ENCODE results near the gene TMPRSS13.
"Not testable (repeated sequence)": the region's sequence is repeated elsewhere in the genome, so short reads cannot be mapped to it uniquely, and the experiment has no call there.

Gene TMPRSS13

DNA sequence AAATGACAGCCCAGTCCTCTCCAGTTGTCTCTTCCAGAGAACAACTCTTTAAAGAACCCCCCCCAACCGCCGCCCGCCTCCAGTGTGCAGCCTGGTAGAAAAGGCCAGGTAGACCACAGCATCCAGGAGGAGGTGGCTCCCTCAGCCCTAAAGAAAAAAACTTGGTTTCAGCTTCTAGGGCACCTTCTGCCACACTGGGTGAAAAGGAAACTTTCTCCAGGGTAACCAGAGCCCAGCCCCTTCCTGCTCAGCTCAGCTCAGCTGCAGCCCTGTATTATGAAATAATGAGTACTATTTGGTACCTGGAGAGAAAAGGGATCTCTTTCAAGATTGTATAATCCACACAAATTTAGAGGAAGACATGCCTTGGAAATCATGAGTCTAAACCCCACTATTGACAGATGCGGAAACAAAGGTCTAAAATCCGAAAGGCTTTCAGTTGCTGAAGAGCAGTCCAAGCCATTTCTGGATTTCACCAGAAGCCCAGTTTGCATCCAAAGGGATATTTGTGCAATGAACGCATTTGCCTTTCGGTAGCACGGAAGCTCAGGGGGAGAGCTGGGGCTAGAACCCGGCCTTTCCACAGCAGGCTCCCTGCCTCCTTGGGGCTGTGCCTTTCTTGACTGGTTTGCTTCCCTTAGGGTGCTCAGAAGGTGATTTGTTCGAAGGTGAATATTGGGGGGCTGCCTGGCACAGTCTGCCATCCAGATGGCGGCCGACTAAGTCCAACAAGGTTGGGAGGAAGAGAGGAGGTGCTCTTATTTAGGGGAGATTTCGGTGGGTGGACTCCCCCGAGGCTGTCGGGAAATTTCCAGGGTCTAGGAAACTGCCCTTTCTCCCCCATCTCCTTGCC is 56.0 kb downstream of the TMPRSS13 start:
- no peaks in the 10 kb centered on the region for H3K9me3 Mint-ChIP-seq
- no peaks in the 10 kb centered on the region for H3K36me3 Mint-ChIP-seq (ENCODE audit: low read depth)
- H3K27ac Mint-ChIP-seq: no peak overlapping the region
- H3K4me3 Mint-ChIP-seq: no peak overlapping the region
- H3K27me3 Mint-ChIP-seq: peaks cover 51% of the 10 kb centered on the region
- peaks cover 43% of the 10 kb centered on the region for H3K4me1 Mint-ChIP-seq (ENCODE audit: low read depth)

DNA sequence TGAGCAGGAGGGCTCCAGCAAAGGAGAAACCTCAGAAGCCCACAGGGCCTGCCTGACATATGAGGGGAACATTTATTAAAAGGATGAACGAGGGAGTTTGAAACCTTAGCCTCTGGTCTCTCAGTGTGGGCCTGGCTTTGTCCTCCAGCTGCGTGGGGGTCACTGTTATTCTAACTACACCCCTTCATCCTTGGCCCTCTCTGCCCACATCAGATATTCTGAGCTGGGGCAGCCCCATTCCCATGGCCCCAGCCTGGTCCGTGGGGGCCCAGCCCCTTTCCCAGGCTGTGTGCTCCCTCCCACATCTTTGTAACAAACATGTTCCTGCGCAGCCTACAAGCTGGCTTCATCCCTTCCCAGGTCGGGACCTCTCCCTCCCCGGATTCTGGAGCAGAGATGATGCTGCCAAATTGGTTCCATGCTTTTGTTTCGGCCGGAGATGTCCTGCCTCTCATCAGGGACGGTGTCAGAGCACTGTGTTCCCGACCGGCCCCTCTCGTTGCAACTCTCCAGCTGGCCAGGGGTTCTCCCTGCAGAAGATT is 56.7 kb downstream of the TMPRSS13 start:
- H3K9me3 Mint-ChIP-seq: no peaks in the 10 kb centered on the region
- no peak overlapping the region for H3K27ac Mint-ChIP-seq
- peaks cover 47% of the 10 kb centered on the region for H3K4me1 Mint-ChIP-seq (ENCODE audit: low read depth)
- no peak overlapping the region for H3K4me3 Mint-ChIP-seq
- no peaks in the 10 kb centered on the region for H3K36me3 Mint-ChIP-seq (ENCODE audit: low read depth)
- peaks cover 45% of the 10 kb centered on the region for H3K27me3 Mint-ChIP-seq

DNA sequence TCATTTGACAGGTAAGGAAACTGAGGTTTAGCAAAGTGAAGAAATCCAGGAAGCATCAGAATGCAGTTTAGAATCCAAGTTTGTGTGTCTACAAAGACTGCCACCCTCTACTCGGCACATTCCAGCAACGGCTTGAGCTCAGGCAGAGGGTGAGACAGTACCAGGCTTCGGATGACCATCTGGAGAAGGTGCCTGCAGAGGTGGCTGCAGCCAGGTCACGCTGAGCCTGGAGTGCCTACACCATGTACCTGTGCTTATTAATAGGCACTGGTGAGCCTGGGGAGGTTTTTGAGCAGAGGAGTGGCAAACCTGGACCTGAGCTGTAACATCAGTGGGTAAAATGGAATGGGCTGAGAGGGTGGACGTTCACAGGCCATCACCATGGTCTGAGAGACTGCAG is 57.4 kb downstream of the TMPRSS13 start:
- Mint-ChIP-seq H3K9me3 (no peaks in the 10 kb centered on the region), H3K27me3 (peaks cover 38% of the 10 kb centered on the region), H3K27ac (peak overlapping the region; percentile 36), H3K4me3 (no peak overlapping the region), H3K36me3 (ENCODE audit: low read depth) (no peaks in the 10 kb centered on the region), H3K4me1 (ENCODE audit: low read depth) (peaks cover 41% of the 10 kb centered on the region)

GRCh38 chr11:117871160-117871559 is 58.0 kb downstream of the TMPRSS13 start:
- Mint-ChIP-seq H3K4me1 (ENCODE audit: low read depth) (peaks cover 37% of the 10 kb centered on the region), H3K36me3 (ENCODE audit: low read depth) (no peaks in the 10 kb centered on the region), H3K27me3 (peaks cover 35% of the 10 kb centered on the region), H3K4me3 (no peak overlapping the region), H3K9me3 (no peaks in the 10 kb centered on the region), H3K27ac (no peak overlapping the region)

DNA sequence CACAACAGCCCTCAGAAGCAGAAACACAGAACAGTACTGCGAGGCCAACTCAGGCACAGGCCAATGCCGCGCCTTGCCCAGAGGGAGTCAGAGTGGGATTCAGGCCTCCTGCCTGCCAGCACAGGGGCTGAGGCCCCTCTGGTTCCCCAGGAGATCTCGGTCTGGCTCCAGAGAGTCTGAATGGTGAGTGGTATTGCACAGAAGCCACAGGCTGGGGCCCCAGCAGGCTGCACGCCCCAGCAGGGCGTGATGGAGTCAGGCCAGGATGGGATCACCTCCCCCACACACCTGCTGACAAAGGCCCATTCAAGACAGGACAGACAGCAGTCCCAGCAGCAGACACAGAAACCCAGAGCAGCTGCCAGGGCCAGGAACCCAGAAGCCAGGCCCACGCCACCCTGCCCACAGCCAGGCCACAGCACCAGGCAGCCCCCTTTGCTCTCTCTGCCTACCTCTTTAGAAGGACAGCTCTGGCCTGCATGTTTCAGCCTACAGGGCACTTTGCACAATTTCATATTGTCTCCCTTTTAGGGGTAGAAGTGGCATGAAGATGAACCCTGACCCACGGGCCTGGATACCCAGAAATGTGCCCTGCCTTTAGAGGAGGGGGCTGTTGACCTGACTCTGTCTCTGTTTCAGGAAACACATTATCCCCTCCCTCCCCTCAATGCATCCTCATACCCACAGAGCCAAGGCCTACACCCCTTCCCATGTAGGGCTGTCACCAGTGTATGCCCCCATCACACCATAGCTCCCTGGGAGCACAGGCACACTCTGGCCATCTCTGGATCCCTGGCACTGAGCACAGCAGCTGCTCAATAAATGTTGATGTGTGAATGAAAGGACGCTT is 58.9 kb downstream of the TMPRSS13 start:
- no peak overlapping the region for H3K27ac Mint-ChIP-seq
- H3K4me3 Mint-ChIP-seq: no peak overlapping the region
- no peaks in the 10 kb centered on the region for H3K36me3 Mint-ChIP-seq (ENCODE audit: low read depth)
- peaks cover 29% of the 10 kb centered on the region for H3K4me1 Mint-ChIP-seq (ENCODE audit: low read depth)
- H3K27me3 Mint-ChIP-seq: peaks cover 27% of the 10 kb centered on the region
- no peaks in the 10 kb centered on the region for H3K9me3 Mint-ChIP-seq

DNA sequence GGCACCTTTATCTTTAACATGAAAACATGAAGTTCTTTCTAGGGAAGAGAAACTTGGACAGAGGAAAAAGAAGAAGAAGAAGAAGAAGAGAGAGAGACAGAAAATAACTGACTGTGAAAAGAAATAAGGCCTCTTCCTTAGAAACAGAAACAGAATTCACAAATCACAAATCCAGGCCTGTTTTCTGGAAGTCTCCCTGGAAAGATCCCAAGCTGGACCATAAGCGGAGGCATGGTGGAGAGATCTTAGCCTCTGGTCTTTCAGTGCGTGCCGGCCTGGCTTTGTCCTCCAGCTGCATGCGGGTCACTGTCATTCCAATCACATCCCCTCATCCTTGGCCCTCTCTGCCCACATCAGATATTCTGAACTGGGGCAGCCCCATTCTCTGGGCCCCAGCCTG is 59.6 kb downstream of the TMPRSS13 start:
- H3K9me3 Mint-ChIP-seq: no peaks in the 10 kb centered on the region
- no peak overlapping the region for H3K4me3 Mint-ChIP-seq
- no peaks in the 10 kb centered on the region for H3K36me3 Mint-ChIP-seq (ENCODE audit: low read depth)
- H3K4me1 Mint-ChIP-seq (ENCODE audit: low read depth): peaks cover 23% of the 10 kb centered on the region
- no peak overlapping the region for H3K27ac Mint-ChIP-seq
- H3K27me3 Mint-ChIP-seq: peaks cover 21% of the 10 kb centered on the region

DNA sequence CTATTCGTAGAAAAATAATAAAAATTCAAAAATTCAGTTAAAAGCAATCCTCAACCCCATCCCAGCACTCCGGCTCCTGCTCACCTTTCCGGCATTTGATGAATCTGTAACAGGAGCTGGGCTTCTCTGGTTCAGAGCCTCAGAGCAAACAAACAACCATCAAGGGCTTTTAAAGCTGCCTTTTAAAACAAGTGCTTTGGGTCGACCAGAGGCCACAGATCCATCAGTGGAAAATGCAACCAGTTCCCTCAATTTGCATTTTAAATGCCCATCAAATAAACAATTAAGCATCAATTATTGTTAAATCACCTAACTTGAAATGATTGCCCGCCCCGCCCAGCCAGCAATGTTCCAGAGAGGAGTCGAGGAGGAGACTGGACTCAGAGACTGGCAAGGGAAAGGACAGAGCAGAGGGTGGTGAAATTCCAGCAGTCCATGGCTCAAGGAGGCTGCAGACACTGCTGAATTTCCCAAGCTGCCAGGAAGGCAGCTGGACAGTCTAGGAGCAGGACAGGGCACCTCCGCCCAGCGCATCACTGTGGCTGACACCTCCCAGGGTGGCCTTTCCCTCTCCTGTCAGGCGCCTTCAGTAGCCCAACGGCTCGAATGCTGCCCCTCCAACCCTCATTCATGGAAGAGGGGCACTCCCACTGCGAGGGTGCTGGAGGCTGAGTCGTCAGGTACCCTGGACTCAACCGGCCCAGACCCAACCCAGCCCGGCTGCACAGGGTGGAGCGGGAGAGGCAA is 60.2 kb downstream of the TMPRSS13 start:
- H3K36me3 Mint-ChIP-seq (ENCODE audit: low read depth): no peaks in the 10 kb centered on the region
- peaks cover 16% of the 10 kb centered on the region for H3K27me3 Mint-ChIP-seq
- H3K4me3 Mint-ChIP-seq: no peak overlapping the region
- H3K9me3 Mint-ChIP-seq: no peaks in the 10 kb centered on the region
- no peak overlapping the region for H3K27ac Mint-ChIP-seq
- peaks cover 18% of the 10 kb centered on the region for H3K4me1 Mint-ChIP-seq (ENCODE audit: low read depth)

DNA sequence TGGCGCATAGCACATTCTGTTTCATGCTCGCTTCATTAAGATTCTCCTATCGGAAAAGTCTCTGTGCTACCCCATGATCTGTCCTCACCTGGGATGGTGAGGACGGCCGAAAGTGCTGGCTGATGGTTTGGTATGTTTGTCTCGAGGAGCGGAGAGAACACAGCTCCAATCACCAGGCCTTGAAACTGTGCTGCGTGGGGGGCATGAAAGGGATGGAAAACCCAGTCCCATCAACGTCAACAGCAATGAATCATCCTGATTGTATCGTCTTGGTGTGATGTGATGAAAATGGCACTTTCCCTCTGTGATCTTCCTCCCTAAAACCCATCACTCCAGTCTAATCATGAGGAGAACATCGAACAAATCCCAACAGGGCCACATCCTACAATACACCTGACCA is 61.1 kb downstream of the TMPRSS13 start:
- Mint-ChIP-seq H3K4me3 (no peak overlapping the region), H3K27ac (no peak overlapping the region), H3K9me3 (no peaks in the 10 kb centered on the region), H3K27me3 (peaks cover 8% of the 10 kb centered on the region), H3K36me3 (ENCODE audit: low read depth) (no peaks in the 10 kb centered on the region), H3K4me1 (ENCODE audit: low read depth) (peaks cover 11% of the 10 kb centered on the region)

DNA sequence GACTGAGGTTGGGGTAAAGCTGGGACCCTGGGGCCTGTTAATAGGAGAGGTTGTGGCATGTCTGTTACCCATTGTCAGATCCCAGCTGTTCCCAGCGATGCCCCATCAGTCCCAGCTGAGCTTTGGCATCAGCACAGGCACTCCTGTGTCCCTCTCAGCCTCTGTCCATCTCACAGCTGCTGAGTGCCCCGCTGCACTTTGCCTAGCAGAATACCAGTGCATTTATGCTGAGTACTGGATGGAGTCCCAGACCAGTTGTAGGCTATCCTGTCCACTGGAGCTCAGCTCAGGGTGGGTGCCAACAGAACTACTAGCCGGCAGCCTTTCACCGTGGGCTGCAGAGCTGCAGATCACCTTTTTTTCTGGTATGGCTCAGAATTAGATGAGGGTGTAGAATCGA is 62.7 kb downstream of the TMPRSS13 start:
- H3K4me1 Mint-ChIP-seq (ENCODE audit: low read depth): peaks cover 12% of the 10 kb centered on the region
- H3K4me3 Mint-ChIP-seq: no peak overlapping the region
- no peak overlapping the region for H3K27ac Mint-ChIP-seq
- no peaks in the 10 kb centered on the region for H3K36me3 Mint-ChIP-seq (ENCODE audit: low read depth)
- no peaks in the 10 kb centered on the region for H3K9me3 Mint-ChIP-seq
- H3K27me3 Mint-ChIP-seq: no peaks in the 10 kb centered on the region

GRCh38 chr11:117865546-117865945 is 63.7 kb downstream of the TMPRSS13 start:
- H3K9me3 Mint-ChIP-seq; H3K36me3 Mint-ChIP-seq (ENCODE audit: low read depth); H3K27ac Mint-ChIP-seq; H3K4me3 Mint-ChIP-seq; H3K27me3 Mint-ChIP-seq: not testable (repeated sequence)
- H3K4me1 Mint-ChIP-seq (ENCODE audit: low read depth): peaks cover 12% of the 10 kb centered on the region

DNA sequence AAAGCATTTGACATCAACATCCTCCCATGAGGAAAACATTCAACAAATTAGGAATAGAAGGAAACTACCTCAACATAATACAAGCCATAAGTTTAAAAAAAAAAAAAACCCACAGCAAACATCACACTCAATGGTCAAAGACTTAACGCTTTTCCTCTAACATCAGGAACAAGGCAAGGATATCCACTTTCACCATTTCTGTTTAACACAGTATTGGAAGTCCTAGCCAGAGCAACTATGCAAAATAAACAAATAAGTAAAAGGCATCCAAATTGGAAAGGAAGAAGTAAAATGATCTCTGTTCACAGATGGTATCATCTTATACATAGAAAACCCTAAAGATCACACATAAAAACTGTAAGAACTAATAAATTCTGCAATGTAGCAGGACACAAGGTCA is 65.8 kb downstream of the TMPRSS13 start:
- Mint-ChIP-seq H3K4me3 (no peak overlapping the region), H3K36me3 (ENCODE audit: low read depth) (no peaks in the 10 kb centered on the region), H3K27me3 (no peaks in the 10 kb centered on the region), H3K27ac (no peak overlapping the region), H3K4me1 (ENCODE audit: low read depth) (peaks cover 10% of the 10 kb centered on the region), H3K9me3 (no peaks in the 10 kb centered on the region)

GRCh38 chr11:117862753-117863152 is 66.4 kb downstream of the TMPRSS13 start:
- H3K27ac Mint-ChIP-seq: no peak overlapping the region
- H3K4me3 Mint-ChIP-seq: no peak overlapping the region
- no peaks in the 10 kb centered on the region for H3K36me3 Mint-ChIP-seq (ENCODE audit: low read depth)
- peaks cover 4% of the 10 kb centered on the region for H3K4me1 Mint-ChIP-seq (ENCODE audit: low read depth)
- no peaks in the 10 kb centered on the region for H3K9me3 Mint-ChIP-seq
- no peaks in the 10 kb centered on the region for H3K27me3 Mint-ChIP-seq

DNA sequence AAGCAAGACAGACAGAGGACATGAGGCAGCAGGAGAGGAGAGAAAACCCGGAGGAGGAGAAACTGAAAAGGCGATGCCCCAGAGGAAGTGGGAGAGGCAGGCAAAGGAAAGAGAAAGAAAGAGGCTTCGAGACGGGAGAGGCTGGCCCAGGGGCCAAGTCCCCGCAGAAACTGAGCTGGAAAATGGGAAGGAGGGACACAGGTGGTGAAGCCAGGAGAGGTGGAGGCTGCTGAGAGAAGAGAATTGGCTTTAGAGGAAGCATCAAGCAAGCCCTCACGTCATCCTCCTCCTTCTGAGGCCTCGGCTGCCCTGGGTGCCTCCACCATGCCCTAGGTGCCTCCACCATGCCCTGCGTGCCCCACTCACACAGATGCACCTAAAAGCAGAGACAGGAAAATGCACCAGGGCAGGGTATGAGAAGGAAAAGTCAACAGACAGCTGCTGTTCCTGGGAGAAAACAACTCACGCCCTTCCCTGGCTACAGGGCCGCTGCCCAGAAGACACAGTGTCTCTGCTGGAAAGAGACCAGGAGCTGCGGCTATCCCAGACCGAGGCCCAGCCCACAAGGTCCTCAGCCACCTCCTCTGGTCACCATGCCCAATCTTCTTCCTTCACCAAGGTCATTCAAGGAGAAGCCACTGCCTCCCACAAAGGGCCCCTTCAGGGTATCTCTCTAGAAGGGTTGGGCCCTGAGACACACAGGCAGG is 67.0 kb downstream of the TMPRSS13 start:
- Mint-ChIP-seq H3K4me3 (no peak overlapping the region), H3K36me3 (ENCODE audit: low read depth) (no peaks in the 10 kb centered on the region), H3K9me3 (no peaks in the 10 kb centered on the region), H3K4me1 (ENCODE audit: low read depth) (peaks cover 4% of the 10 kb centered on the region), H3K27ac (peak overlapping the region; percentile 83), H3K27me3 (no peaks in the 10 kb centered on the region)

All from stimulated activated naive CD8-positive, alpha-beta T cell treated with anti-CD3 and anti-CD28 coated beads, Interleukin-15, Interleukin-2, amounts not matched to agents 100 ng/mL and 50 ng/mL, for 24 hours (primary cell).